ENCODE results near the gene LKAAEAR1.

DNA sequence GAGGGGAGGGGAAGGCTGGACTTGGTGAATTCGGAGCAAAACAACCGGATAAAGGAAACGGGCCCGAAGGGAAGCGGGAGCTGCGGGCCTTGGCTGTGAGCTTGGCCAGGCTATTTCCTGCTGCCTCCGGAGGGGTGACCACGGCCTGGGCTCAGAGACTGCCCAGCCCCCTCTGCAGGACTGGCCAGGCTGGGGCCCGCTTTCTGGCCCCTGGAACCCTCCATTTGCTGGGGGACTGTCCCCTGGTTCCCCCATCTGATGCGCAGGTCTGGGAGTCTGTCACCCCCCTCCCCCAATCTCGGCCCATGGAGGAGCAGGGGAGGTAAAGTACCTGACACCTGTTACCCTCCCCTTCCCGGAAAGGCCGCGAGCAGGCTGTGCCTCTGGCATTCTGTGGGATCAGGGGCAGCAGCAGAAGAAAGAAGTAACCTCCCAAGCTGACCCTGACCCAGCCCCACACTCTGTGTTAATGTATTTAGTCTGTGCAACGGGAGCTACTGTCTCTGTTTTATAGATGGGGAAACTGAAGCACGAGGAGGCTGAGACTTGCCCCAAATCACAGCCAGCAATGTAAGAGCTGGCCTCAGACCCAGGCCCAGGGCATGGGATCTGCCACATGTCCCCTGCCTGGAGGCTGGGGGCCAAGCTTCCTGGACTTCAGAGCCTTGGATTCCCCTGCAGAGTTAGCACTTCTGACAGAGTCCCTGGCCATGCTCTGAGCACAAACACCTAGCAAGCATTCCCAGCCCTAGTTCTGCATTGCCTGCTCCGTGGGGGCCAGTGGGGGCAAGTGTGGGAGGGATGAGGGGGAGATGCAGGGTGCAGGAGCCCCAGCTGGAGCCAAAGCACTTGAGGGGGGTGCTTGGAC is 44.7 kb downstream of the LKAAEAR1 start:
- TF ChIP-seq, protein P1, sequence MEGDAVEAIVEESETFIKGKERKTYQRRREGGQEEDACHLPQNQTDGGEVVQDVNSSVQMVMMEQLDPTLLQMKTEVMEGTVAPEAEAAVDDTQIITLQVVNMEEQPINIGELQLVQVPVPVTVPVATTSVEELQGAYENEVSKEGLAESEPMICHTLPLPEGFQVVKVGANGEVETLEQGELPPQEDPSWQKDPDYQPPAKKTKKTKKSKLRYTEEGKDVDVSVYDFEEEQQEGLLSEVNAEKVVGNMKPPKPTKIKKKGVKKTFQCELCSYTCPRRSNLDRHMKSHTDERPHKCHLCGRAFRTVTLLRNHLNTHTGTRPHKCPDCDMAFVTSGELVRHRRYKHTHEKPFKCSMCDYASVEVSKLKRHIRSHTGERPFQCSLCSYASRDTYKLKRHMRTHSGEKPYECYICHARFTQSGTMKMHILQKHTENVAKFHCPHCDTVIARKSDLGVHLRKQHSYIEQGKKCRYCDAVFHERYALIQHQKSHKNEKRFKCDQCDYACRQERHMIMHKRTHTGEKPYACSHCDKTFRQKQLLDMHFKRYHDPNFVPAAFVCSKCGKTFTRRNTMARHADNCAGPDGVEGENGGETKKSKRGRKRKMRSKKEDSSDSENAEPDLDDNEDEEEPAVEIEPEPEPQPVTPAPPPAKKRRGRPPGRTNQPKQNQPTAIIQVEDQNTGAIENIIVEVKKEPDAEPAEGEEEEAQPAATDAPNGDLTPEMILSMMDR (IDR thresholded peaks at IDR 0.05; ENCODE audit: poor library complexity): no peak
- TF ChIP-seq EZH2 (IDR thresholded peaks at IDR 0.05; ENCODE audit: borderline replicate concordance) (no peak), EZH2phosphoT487 (IDR thresholded peaks at IDR 0.05; ENCODE audit: low read depth, severe bottlenecking, unreplicated experiment) (no peak)

Measured in hepatocyte (in vitro differentiated cells).